Spleen (tissue), 7 donors: ENCODE measurements around the gene NF2.

Source experiments
- CTCF ChIP-seq, 11 experiments: fragments of 200-600 bp in 7 of 11; fragments of 450-650 bp in 4 of 11; sonication (generic) in 4 of 11; IDR thresholded peaks in 8 of 11; conservative IDR thresholded peaks in 3 of 11; 1 replicate in 7 of 11; 2 replicates in 4 of 11; pipeline versions ENCODE4 v1.4.0 to v1.8.0; 2016 to 2021; ENCODE audit warnings: antibody characterized with exemption in 11 of 11, inconsistent platforms in 4 of 11, mild to moderate bottlenecking in 1 of 11
- POLR2AphosphoS5 ChIP-seq, 3 donors: sonication (generic); formaldehyde crosslinking; IDR thresholded peaks; one replicate each; pipeline ENCODE4 v1.5.1; 2017; ENCODE audit warnings: antibody characterized with exemption in 3 of 3
- donor health status: DM: no; HTN: no; CAD: no; lungs with moderate emphysema.
- donor health status: DM: no; HTN: no; CAD: no.
- donor health status: DM: no; HTN: no; CAD: no.

DNA sequence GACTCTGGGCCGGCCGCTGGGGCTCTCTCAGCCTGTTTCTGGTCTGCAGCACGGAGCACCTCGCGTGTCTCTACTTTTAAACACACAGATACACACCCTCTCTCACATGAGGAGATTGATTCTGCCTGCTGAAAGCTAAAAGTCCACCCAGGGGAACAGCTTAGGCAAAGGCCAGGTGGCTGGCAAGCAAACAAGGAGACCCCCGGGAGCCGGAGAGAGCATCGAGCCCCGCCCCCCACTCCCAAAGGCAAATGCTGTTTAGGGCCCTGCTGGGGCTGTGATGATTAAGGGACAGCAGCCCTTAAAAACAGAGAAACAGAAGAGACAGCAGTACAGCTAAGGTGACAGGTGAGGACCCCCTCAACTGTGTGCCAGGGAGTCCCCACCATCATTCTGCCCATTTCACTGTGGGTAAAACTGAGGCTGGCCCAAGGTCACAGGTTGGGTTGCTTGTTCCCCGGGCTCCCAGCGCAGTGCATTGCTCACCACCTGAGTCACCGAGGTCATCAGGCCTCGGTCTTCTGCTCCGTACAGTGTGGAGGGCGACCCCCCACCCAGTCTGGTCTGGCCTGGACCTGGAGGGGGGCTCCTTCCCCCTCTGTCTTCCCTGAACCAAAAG is 123.2 kb downstream of the NF2 start:
- TF ChIP-seq POLR2AphosphoS5 (IDR thresholded peaks at IDR 0.05) (no peak), CTCF (IDR thresholded peaks at IDR 0.05 in 8 of 11, conservative IDR thresholded peaks at IDR 0.05 in 3 of 11) (no peak)
